Fibroblast of pulmonary artery (primary cell): ENCODE results near the gene ENGASE.
"Not testable (repeated sequence)": the region's sequence is repeated elsewhere in the genome, so short reads cannot be mapped to it uniquely, and the experiment has no call there.

Experiments used
- DNase-seq: peaks from one replicate; pipeline ENCODE4 v3.0.0-alpha.2; 2010; ENCODE audit warnings: low read depth
- H3K4me3 ChIP-seq: replicated peaks from 2 replicates; pipeline ENCODE4 v1.5.1; 2011; ENCODE audit warnings: low read depth, mild to moderate bottlenecking, control low read depth, low read length, moderate library complexity
- CTCF ChIP-seq: IDR thresholded peaks from 2 replicates; pipeline ENCODE4 v1.5.1; 2011; ENCODE audit warnings: mild to moderate bottlenecking, control low read depth, low read length, inconsistent platforms; ENCODE audit errors: missing control alignments

The ENGASE gene

DNA sequence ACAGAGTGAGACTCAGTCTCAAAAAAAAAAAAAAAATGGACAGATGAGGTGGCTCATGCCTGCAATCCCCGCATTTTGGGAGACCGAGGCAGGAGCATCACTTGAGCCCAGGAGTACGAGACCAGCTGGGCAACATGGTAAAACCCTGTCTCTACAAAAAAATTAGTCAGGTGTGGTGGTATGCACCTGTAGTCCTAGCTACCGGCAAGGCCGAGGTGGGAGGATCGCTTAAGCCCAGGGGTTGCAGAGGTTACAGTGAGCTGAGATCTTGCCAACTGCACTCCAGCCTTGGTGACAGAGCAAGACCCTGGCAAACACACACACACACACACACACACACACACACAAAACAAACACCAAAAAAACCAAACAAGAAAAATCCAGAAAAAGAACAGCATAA is 7.7 kb upstream of the ENGASE start:
- no peak for TF ChIP-seq CTCF
- DNase-seq = no peak
- no peak overlapping the region for H3K4me3 ChIP-seq

DNA sequence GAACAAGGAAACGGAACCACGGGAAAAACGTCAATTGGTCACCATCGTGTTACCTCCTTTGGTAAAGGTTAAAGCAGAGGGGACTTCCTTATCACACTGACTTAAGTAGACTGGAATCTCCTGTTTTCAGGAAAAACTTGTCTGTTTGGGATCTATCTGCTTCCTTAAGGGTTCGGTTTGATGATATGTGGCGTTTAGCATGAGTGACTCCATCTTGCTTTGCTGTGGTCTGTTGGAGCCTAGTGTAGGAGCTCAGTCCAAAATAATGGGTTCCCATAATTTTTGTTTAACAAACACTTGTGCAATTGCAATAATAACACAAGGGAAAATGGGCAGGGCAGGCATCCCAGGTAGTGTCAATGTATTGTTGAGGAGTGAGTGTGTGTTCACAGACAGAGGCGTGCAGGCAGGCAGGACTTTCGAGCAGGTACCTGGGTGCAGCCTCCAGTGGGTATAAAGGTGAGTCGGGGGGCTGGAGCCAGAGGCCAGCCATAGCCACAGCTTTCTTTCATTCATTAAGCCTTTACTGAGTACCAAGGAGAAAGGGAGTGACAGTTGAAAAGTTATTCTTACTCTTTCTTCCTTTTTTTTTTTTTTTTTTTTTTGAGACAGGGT is 4.3 kb upstream of the ENGASE start:
- no peak for TF ChIP-seq CTCF
- H3K4me3 ChIP-seq = no peak overlapping the region

DNA sequence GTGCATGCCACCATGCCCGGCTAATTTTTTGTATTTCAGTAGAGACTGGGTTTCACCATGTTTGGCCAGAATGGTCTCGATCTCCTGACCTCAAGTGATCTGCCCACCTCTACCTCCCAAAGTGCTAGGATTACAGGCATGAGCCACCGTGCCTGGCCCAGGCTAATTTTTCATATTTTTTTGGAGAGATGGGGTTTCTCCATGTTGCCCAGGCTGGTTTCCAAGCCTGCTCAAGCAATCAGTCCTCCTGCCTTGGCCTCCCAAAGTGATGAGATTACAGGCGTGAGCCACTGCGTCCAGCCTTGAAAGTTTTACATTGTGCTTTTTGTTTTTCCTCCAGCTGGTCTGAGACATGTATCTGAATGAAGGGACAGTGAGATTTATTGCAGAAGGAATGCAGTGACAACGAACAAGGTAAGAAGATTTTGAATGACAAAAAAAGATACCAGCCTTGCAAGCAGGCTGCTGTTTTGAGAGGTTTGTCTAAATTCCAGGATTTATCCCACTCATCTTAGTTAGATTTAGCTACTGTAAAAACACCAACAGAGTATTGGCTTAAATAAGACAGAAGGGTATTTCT is 3.4 kb upstream of the ENGASE start:
- TF ChIP-seq CTCF = no peak
- H3K4me3 ChIP-seq = no peak overlapping the region
- no peak for DNase-seq

More for the DNA sequence above, 4.3 kb upstream of the ENGASE start:
- no peak for DNase-seq

DNA sequence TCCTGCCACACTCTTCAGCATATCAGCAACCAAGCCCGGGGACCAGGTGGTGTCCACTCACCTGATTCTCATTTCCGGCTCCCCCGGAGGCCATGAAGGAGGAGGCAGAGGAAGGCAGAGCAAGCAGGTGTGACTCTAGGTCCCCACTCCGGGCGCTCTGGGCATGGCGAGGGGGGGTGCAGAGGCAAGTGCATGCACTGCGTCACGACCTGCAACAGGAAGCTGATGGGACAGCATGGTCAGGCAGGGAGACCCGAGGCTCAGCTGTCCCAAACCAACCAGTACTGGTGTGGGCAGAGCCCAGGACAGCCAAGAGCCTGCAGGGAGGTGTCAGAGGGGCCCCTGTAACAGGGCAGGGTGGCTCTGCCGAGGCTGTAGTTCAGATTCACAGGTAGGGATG is 2.1 kb upstream of the ENGASE start:
- no peak for TF ChIP-seq CTCF

DNA sequence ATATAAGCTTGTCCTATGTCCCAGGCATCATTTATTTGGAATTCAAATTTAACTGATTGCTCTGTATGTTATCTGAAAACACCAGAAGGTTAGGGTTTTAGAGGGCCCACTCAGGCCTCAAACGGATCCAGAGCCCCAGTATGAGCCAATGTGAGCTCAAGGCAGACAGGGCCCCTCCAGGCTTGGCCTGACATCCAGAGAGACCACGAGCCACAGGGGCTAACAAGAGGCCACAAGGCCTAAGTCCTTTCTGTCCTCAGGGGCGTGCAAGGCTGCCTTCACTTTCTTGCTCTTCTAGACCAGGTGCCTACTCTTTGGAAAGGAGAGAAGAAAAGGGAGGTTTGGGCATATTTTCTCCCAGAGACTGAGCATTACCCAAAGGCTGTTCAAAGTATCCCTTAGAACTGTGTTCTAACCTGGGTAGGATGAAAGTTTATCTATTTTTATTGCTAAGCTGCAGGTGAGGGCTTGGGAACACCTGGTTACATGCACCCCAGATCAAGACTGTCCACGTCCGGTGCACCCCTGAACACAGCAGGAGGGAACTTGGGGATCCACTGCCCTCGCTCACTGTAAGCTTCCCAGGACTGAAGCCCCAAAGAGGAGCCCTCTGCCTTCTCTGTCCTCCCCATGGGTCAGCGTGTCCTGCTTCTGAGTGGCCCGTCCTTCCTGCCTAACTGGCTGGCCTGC is 1.5 kb upstream of the ENGASE start:
- H3K4me3 ChIP-seq = no peak overlapping the region
- no peak for DNase-seq
- no peak for TF ChIP-seq CTCF

More for the DNA sequence above, 2.1 kb upstream of the ENGASE start:
- no peak for DNase-seq
- H3K4me3 ChIP-seq = no peak overlapping the region

DNA sequence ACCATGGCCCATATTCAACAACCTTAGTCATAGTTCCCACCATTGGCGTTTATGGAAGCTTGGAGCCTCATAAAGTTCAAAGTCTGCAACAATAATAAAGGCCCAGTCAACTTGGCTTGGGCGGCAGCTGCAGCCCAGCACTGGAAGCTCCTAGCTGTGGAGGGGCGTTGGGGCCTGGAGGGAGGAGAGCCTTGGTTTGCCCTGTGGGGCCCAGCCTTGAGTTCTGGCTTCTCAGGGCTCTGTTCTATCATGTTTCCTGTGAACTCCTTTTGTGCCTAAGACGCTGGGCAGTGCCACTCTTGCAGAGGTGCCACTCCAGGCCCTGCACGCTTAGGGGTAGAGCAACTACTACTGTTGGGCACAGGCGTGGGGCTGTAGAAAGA is 927 bp upstream of the ENGASE start:
- DNase-seq = no peak
- no peak overlapping the region for H3K4me3 ChIP-seq
- no peak for TF ChIP-seq CTCF

- H3K4me3 ChIP-seq = peak overlapping the region; percentile 14
- not testable (repeated sequence) for DNase-seq
Observed at GRCh38 chr17:79074121-79074648, 439 bp upstream of the ENGASE start.
